CD14-positive monocyte (primary cell): ENCODE measurements around the gene CHST6. TPM values are rescaled to one million over a fixed set of nuclear protein-coding genes. Genes with fewer than 3 reads are reported as not detected.
A peak's percentile ranks its signal among the peaks of the same experiment; 100 is the strongest.

Experiments used
- DNase-seq, 3 donors: peaks; one replicate each; pipeline ENCODE4 v3.0.0-alpha.2; 2011 to 2022
- H2AFZ ChIP-seq: 2 replicates; pipeline ENCODE4 v1.6.0; 2012; ENCODE audit warnings: mild to moderate bottlenecking, low read depth, low read length, inconsistent platforms; ENCODE audit not compliant: insufficient read depth, poor library complexity, severe bottlenecking
- H3K27ac ChIP-seq, 2 donors: 1 replicate in 1 of 2; 2 replicates in 1 of 2; pipeline ENCODE4 v1.5.1; 2012 to 2013; ENCODE audit warnings: low read length in 2 of 2, control low read depth in 1 of 2, inconsistent platforms in 1 of 2, low read depth in 1 of 2, mild to moderate bottlenecking in 1 of 2
- H3K27me3 ChIP-seq, 2 donors: one replicate each; pipeline versions ENCODE4 v1.6.0 to v1.6.1; 2011 to 2013; ENCODE audit warnings: low read length in 2 of 2; ENCODE audit not compliant: control insufficient read depth in 2 of 2, insufficient read depth in 2 of 2
- H3K36me3 ChIP-seq, 2 donors: replicated peaks in 1 of 2; 1 replicate in 1 of 2; 2 replicates in 1 of 2; pipeline versions ENCODE4 v1.5.1 to v1.6.1; 2012 to 2013; ENCODE audit warnings: low read length in 2 of 2, control low read depth in 1 of 2, inconsistent platforms in 1 of 2, mild to moderate bottlenecking in 1 of 2; ENCODE audit not compliant: insufficient read depth in 2 of 2, control insufficient read depth in 1 of 2
- H3K4me1 ChIP-seq, 2 donors: 1 replicate in 1 of 2; 2 replicates in 1 of 2; pipeline versions ENCODE4 v1.5.1 to v1.6.1; 2012 to 2013; ENCODE audit warnings: low read length in 2 of 2, control low read depth in 1 of 2, inconsistent platforms in 1 of 2, mild to moderate bottlenecking in 1 of 2, moderate library complexity in 1 of 2; ENCODE audit not compliant: insufficient read depth in 2 of 2, control insufficient read depth in 1 of 2
- H3K4me2 ChIP-seq: replicated peaks from 2 replicates; pipeline ENCODE3; 2012; ENCODE audit warnings: low read length, moderate library complexity, mild to moderate bottlenecking; ENCODE audit not compliant: poor library complexity, severe bottlenecking; ENCODE audit errors: extremely low read depth
- H3K4me3 ChIP-seq, 3 experiments: fragments of 200-600 bp in 1 of 3; sonication (generic) in 1 of 3; replicated peaks in 1 of 3; 1 replicate in 2 of 3; 2 replicates in 1 of 3; pipeline ENCODE4 v1.5.1; 2011 to 2013; ENCODE audit warnings: low read length in 3 of 3, mild to moderate bottlenecking in 3 of 3, control low read depth in 2 of 3, low read depth in 2 of 3, inconsistent platforms in 1 of 3, moderate library complexity in 1 of 3
- H3K79me2 ChIP-seq: 2 replicates; pipeline ENCODE4 v1.6.0; 2012; ENCODE audit warnings: mild to moderate bottlenecking, control low read depth, inconsistent platforms, low read length, moderate library complexity; ENCODE audit not compliant: insufficient read depth
- H3K9ac ChIP-seq: 2 replicates; pipeline ENCODE4 v1.6.0; 2017; ENCODE audit warnings: low read length, mild to moderate bottlenecking; ENCODE audit not compliant: insufficient read depth, poor library complexity, severe bottlenecking
- H3K9me3 ChIP-seq, 2 donors: replicated peaks in 1 of 2; 1 replicate in 1 of 2; 2 replicates in 1 of 2; pipeline versions ENCODE4 v1.5.1 to v1.6.1; 2012 to 2013; ENCODE audit warnings: low read length in 2 of 2, control low read depth in 1 of 2; ENCODE audit not compliant: control insufficient read depth in 1 of 2, insufficient read depth in 1 of 2
- H4K20me1 ChIP-seq: 2 replicates; pipeline ENCODE4 v1.6.0; 2012; ENCODE audit warnings: mild to moderate bottlenecking, low read length, control low read depth, moderate library complexity; ENCODE audit not compliant: insufficient read depth
- H3K27ac Mint-ChIP-seq, 7 donors: one replicate each; pipeline ENCODE4 v1.8.0; 2020; ENCODE audit warnings: mild to moderate bottlenecking in 7 of 7, mixed read lengths in 7 of 7, moderate library complexity in 6 of 7, inconsistent platforms in 2 of 7
- H3K27me3 Mint-ChIP-seq, 3 donors: one replicate each; pipeline ENCODE4 v1.8.0; 2021 to 2022; ENCODE audit warnings: low read depth in 3 of 3, mild to moderate bottlenecking in 3 of 3, mixed read lengths in 3 of 3, moderate library complexity in 3 of 3, inconsistent platforms in 1 of 3
- H3K36me3 Mint-ChIP-seq, 2 donors: one replicate each; pipeline ENCODE4 v1.8.0; 2020; ENCODE audit warnings: mixed read lengths in 2 of 2, inconsistent platforms in 1 of 2, mild to moderate bottlenecking in 1 of 2
- H3K4me1 Mint-ChIP-seq: one replicate; pipeline ENCODE4 v1.8.0; 2020; ENCODE audit warnings: mild to moderate bottlenecking, mixed read lengths
- H3K4me3 Mint-ChIP-seq, 2 donors: one replicate each; pipeline ENCODE4 v1.8.0; 2020; ENCODE audit warnings: mild to moderate bottlenecking in 2 of 2, mixed read lengths in 2 of 2, moderate library complexity in 1 of 2
- H3K9me3 Mint-ChIP-seq, 7 donors: one replicate each; pipeline ENCODE4 v1.8.0; 2020 to 2022; ENCODE audit warnings: mixed read lengths in 7 of 7, mild to moderate bottlenecking in 6 of 7, moderate library complexity in 6 of 7, inconsistent platforms in 2 of 7
- CTCF ChIP-seq: fragments of 200-600 bp; IDR thresholded peaks from one replicate; pipeline ENCODE4 v1.8.0; 2022; ENCODE audit warnings: antibody characterized with exemption, mild to moderate bottlenecking
- WGBS: methylation state at CpG from one replicate; pipeline ENCODE4 v1.1.5; 2013; ENCODE audit warnings: missing lambda C conversion rate; ENCODE audit not compliant: insufficient coverage; 5-methylcytosine and 5-hydroxymethylcytosine counted together
- intact Hi-C, 2 donors: fragments of 100-400 bp; cut with micrococcal nuclease; formaldehyde crosslinking; loops; one replicate each; pipeline versions ENCODE4 v1.15.0 to v1.15.1; 2023
- polyA plus RNA-seq, 3 donors: library from polyadenylated mRNA; depleted of rRNA in 1 of 3; unstranded in 2 of 3; stranded (reverse) in 1 of 3; fragments of 300-500 nt in 2 of 3; fragments of >200 nt in 1 of 3; fragmentation: Illumina TruSeq in 2 of 3; gene quantifications; 1 replicate in 2 of 3; 2 replicates in 1 of 3; pipeline ENCODE4 v1.2.3, GENCODE V29; 2012 to 2021

The CHST6 gene
- polyA plus RNA-seq, 3 donors, result 0.03 TPM; not detected in 2

DNA sequence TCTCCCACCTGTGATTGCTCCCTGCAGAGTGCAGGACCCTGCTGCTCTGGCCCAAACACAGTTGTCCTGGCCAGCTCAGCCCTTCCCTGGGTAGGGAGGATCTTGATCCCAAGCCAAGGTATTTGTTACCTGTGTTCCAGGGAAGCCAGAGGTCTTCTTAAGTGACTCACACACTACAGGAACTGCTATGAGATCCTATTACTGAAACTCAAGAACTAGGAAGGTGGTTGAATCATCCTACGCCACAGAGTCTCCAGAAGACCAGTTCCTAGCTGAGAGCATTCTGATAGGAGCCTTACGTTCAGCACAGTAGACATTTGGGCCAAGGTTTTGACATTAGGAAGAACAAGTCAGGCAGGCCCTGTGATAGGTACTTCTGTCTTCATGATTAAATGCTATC, 12.0 kb downstream of the CHST6 start:
- Mint-ChIP-seq H3K4me1 (peaks cover 3% of the 10 kb centered on the region), H3K4me3 (no peak overlapping the region), H3K27ac (no peak overlapping the region), H3K27me3 (peaks cover 10 to 16% (median 15%) of the 10 kb centered on the region in 3 donors), H3K36me3 (no peaks in the 10 kb centered on the region), H3K9me3 (peaks cover 0 to 5% (median 0%) of the 10 kb centered on the region in 7 donors)
- Histone ChIP-seq H3K4me1 (peaks cover 7 to 8% of the 10 kb centered on the region in 2 donors), H2AFZ (no peak overlapping the region), H4K20me1 (no peaks in the 10 kb centered on the region), H3K4me3 (no peak overlapping the region), H3K27me3 (no peaks in the 10 kb centered on the region), H3K79me2 (no peaks in the 10 kb centered on the region), H3K9me3 (no peaks in the 10 kb centered on the region), H3K36me3 (no peaks in the 10 kb centered on the region), H3K4me2 (no peak overlapping the region), H3K9ac (no peak overlapping the region), H3K27ac (no peak overlapping the region)
- 100% methylated on average over 1 of the region's 2 CpGs for WGBS
- no peak for TF ChIP-seq CTCF
- intact Hi-C loops, result no loop called here
- DNase-seq, result no peak

DNA sequence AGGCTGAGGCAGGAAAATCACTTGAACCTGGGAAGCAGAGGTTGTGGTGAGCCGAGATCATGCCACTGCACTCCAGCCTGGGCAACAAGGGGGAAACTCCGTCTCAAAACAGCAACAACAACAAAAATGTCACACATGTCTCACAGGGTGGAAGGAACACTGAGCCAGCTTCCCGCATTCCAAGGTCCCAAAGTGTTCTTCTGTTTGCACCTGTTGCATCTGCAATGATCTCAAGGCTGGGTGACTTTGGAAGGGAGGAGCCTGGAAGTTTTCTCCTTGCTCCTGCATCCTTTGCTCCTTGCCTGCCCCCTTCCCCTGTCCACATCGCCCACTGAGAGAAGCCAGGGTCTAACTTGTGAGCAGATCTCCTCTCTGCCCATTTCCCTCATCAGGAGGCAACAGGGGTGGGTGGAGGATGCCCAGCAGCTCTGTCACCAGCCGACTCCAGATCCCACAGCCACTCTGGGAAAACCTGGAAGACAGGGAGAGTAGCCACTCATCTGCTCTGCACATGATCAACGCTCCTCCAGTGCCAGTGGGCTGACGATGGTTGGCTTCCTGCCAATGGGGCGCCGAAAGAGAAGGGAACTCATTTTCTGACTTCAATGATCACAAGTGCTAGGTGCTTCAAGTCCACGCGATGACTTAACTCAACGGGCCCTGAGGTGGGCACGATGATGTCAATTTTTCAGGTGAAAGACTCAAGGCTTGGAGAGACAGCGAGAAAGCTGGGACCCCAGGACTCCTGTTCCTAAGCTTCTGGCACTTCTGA, 12.6 kb downstream of the CHST6 start:
- no peaks in the 10 kb centered on the region for H3K79me2 ChIP-seq
- H3K36me3 ChIP-seq, result no peaks in the 10 kb centered on the region
- H2AFZ ChIP-seq, result no peak overlapping the region
- WGBS, result 72% methylated on average over 10 of the region's 14 CpGs
- no peak overlapping the region for H3K27ac ChIP-seq
- peaks cover 12 to 14% of the 10 kb centered on the region in 2 donors for H3K4me1 ChIP-seq
- DNase-seq, result no peak
- Mint-ChIP-seq H3K27ac (peak overlapping the region in 2 of 7 donors; percentile 21 to 38), H3K27me3 (peaks cover 8 to 16% (median 16%) of the 10 kb centered on the region in 3 donors), H3K9me3 (peaks cover 0 to 5% (median 0%) of the 10 kb centered on the region in 7 donors), H3K4me3 (no peak overlapping the region), H3K36me3 (no peaks in the 10 kb centered on the region), H3K4me1 (peaks cover 9% of the 10 kb centered on the region)
- no peaks in the 10 kb centered on the region for H4K20me1 ChIP-seq
- intact Hi-C loops, result no loop called here
- no peak overlapping the region for H3K9ac ChIP-seq
- TF ChIP-seq CTCF, result no peak
- no peak overlapping the region for H3K4me3 ChIP-seq
- H3K4me2 ChIP-seq, result no peak overlapping the region
- no peaks in the 10 kb centered on the region for H3K9me3 ChIP-seq
- no peaks in the 10 kb centered on the region for H3K27me3 ChIP-seq
